Nephron progenitor cell (in vitro differentiated cells): ENCODE results near the gene MED20.
"Not testable (repeated sequence)": the region's sequence is repeated elsewhere in the genome, so short reads cannot be mapped to it uniquely, and the experiment has no call there.

Experiments used
- DNase-seq: peaks from one replicate; pipeline ENCODE4 v3.0.0; 2021
- H3K27ac Mint-ChIP-seq: 2 replicates; pipeline ENCODE4 v1.8.0; 2021; ENCODE audit warnings: mild to moderate bottlenecking, moderate library complexity, mixed read lengths
- H3K27me3 Mint-ChIP-seq: 2 replicates; pipeline ENCODE4 v1.8.0; 2021; ENCODE audit warnings: mild to moderate bottlenecking, low read depth, mixed read lengths; ENCODE audit not compliant: poor library complexity
- H3K36me3 Mint-ChIP-seq: 2 replicates; pipeline ENCODE4 v1.8.0; 2021; ENCODE audit warnings: low read depth, mixed read lengths
- H3K4me1 Mint-ChIP-seq: 2 replicates; pipeline ENCODE4 v1.8.0; 2021; ENCODE audit warnings: mixed read lengths
- H3K4me3 Mint-ChIP-seq: 2 replicates; pipeline ENCODE4 v1.8.0; 2021; ENCODE audit warnings: mild to moderate bottlenecking, moderate library complexity, mixed read lengths
- H3K9me3 Mint-ChIP-seq: 2 replicates; pipeline ENCODE4 v1.8.0; 2021; ENCODE audit warnings: mild to moderate bottlenecking, moderate library complexity, mixed read lengths
- TF ChIP-seq, protein P1 (sequence below): fragments of 200-600 bp; sonication (generic); IDR thresholded peaks from 2 replicates; pipeline ENCODE4 v1.5.0; 2021; ENCODE audit warnings: antibody characterized with exemption

MED20 gene

GRCh38 chr6:41957117-41957516 lies 36.2 kb upstream of the MED20 start:
- TF ChIP-seq, protein P1, sequence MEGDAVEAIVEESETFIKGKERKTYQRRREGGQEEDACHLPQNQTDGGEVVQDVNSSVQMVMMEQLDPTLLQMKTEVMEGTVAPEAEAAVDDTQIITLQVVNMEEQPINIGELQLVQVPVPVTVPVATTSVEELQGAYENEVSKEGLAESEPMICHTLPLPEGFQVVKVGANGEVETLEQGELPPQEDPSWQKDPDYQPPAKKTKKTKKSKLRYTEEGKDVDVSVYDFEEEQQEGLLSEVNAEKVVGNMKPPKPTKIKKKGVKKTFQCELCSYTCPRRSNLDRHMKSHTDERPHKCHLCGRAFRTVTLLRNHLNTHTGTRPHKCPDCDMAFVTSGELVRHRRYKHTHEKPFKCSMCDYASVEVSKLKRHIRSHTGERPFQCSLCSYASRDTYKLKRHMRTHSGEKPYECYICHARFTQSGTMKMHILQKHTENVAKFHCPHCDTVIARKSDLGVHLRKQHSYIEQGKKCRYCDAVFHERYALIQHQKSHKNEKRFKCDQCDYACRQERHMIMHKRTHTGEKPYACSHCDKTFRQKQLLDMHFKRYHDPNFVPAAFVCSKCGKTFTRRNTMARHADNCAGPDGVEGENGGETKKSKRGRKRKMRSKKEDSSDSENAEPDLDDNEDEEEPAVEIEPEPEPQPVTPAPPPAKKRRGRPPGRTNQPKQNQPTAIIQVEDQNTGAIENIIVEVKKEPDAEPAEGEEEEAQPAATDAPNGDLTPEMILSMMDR, result no peak
- Mint-ChIP-seq H3K4me1 (peaks cover 6% of the 10 kb centered on the region), H3K27ac (peak overlapping the region; percentile 39), H3K9me3 (no peaks in the 10 kb centered on the region), H3K27me3 (no peaks in the 10 kb centered on the region), H3K36me3 (no peaks in the 10 kb centered on the region), H3K4me3 (no peak overlapping the region)
- no peak for DNase-seq

DNA sequence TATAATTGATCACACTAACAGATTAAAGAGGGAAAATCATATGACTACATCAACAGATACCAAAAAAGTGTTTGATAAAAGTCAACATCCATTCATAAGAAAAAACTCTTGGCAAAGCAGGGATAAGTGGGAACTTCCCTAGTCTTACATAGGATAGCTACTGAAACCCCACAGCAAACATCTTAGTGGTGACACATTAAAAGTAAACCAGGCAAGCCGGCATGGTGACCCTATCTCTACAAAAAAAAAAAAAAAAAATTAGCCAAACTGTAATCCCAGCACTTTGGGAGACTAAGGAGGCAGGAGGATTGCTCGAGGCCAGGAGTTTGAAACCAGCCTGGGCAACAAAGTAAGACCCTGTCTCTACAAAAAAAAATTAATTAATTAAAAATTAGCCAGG lies 34.5 kb upstream of the MED20 start:
- no peaks in the 10 kb centered on the region for H3K36me3 Mint-ChIP-seq
- no peak for DNase-seq
- H3K4me1 Mint-ChIP-seq, result no peaks in the 10 kb centered on the region
- no peak overlapping the region for H3K4me3 Mint-ChIP-seq
- no peaks in the 10 kb centered on the region for H3K27me3 Mint-ChIP-seq
- no peaks in the 10 kb centered on the region for H3K9me3 Mint-ChIP-seq
- no peak overlapping the region for H3K27ac Mint-ChIP-seq
- TF ChIP-seq, protein P1, result no peak

- H3K36me3 Mint-ChIP-seq, result no peaks in the 10 kb centered on the region
- no peak for DNase-seq
- no peaks in the 10 kb centered on the region for H3K27me3 Mint-ChIP-seq
- no peak overlapping the region for H3K27ac Mint-ChIP-seq
- no peaks in the 10 kb centered on the region for H3K4me1 Mint-ChIP-seq
- no peak overlapping the region for H3K4me3 Mint-ChIP-seq
- no peaks in the 10 kb centered on the region for H3K9me3 Mint-ChIP-seq
- TF ChIP-seq, protein P1, result no peak
Observed at GRCh38 chr6:41954668-41955067, 33.7 kb upstream of the MED20 start.

DNA sequence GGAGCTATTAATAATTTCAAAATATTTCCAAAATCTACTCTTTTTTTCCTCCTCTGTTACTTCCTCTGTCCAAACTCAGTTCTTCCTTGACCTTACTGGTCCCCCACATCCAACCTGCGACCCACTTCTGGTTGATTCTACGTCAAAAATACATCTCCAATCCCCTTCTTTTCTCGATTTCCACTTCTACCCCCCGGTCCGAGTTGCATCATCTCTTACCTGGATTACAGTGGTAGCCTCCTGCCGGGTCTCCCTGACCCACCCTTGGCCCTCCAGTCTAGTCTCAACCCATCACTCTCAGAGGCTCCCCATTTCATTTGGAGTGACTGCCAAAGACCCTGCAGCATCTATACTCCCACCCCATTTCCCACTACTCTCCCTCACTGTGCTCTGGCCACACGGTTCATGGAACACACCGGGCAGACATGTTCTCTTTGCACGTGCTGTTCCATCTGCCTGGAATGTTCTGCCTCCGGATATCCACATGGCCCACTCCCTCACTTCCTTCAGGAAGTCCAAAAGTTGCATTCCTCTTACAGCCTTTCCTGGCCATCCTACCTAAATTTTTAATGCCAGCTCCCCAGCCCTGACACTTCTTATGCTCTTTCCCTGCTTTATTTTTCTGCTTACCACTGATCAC lies 26.8 kb upstream of the MED20 start:
- H3K27ac Mint-ChIP-seq, result no peak overlapping the region
- TF ChIP-seq, protein P1, result no peak
- no peaks in the 10 kb centered on the region for H3K9me3 Mint-ChIP-seq
- no peak overlapping the region for H3K4me3 Mint-ChIP-seq
- no peaks in the 10 kb centered on the region for H3K4me1 Mint-ChIP-seq
- H3K27me3 Mint-ChIP-seq, result peaks cover 7% of the 10 kb centered on the region
- no peaks in the 10 kb centered on the region for H3K36me3 Mint-ChIP-seq
- DNase-seq, result no peak

GRCh38 chr6:41943456-41943855 lies 22.5 kb upstream of the MED20 start:
- Mint-ChIP-seq H3K4me1 (peaks cover 30% of the 10 kb centered on the region), H3K27me3 (peaks cover 17% of the 10 kb centered on the region), H3K36me3 (no peaks in the 10 kb centered on the region), H3K4me3 (no peak overlapping the region), H3K9me3 (no peaks in the 10 kb centered on the region), H3K27ac (no peak overlapping the region)
- TF ChIP-seq, protein P1, result no peak
- DNase-seq, result no peak

DNA sequence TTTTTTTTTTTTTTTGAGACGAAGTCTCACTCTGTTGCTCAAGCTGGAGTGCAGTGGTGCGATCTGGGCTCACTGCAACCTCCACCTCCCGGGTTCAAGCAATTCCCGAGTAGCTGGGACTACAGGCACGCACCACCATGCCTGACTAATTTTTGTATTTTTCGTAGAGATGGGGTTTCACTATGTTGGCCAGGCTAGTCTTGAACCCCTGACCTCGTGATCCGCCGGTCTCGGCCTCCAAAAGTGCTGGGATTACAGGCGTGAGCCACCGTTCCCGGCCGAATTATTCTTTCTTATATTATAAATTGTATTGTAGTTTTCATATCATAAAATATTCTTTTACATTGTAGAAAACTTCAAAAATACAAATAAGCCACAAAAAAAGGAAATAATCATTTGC lies 21.9 kb upstream of the MED20 start:
- H3K36me3 Mint-ChIP-seq, H3K27ac Mint-ChIP-seq, DNase-seq, H3K4me3 Mint-ChIP-seq, H3K9me3 Mint-ChIP-seq: not testable (repeated sequence)
- Mint-ChIP-seq H3K27me3 (peaks cover 17% of the 10 kb centered on the region), H3K4me1 (peaks cover 36% of the 10 kb centered on the region)
